Activated naive CD8-positive, alpha-beta T cell treated with anti-CD3 and anti-CD28 coated beads, Interleukin-2, amount 10 ng/mL, durations not matched to agents 7 days and 5 days (primary cell): ENCODE measurements around the gene PIK3CA. TPM values are rescaled to one million over a fixed set of nuclear protein-coding genes. Genes with fewer than 3 reads are reported as not detected.
"Not testable (repeated sequence)": the region's sequence is repeated elsewhere in the genome, so short reads cannot be mapped to it uniquely, and the experiment has no call there.

Source experiments
- ATAC-seq: fragments of 150-1000 bp; cut with Tn5 transposase; one replicate; pipeline ENCODE4 v1.10.0; 2021; ENCODE audit warnings: low read depth, moderate library complexity
- POLR2A ChIA-PET: fragments of 350-600 bp; sonication (Branson Sonifier 250); formaldehyde crosslinking; loops from one replicate; lab custom pipeline; 2021; ENCODE audit warnings: antibody characterized with exemption; lab: Charles Lee
- DNase-seq: peaks from one replicate; pipeline ENCODE4 v3.0.0; 2021
- H3K27ac Mint-ChIP-seq: one replicate; pipeline ENCODE4 v1.8.0; 2022; ENCODE audit warnings: mild to moderate bottlenecking, mixed read lengths
- H3K27me3 Mint-ChIP-seq: one replicate; pipeline ENCODE4 v1.8.0; 2022; ENCODE audit warnings: mild to moderate bottlenecking, moderate library complexity, mixed read lengths
- H3K36me3 Mint-ChIP-seq: one replicate; pipeline ENCODE4 v1.8.0; 2021; ENCODE audit warnings: mild to moderate bottlenecking, mixed read lengths
- H3K4me1 Mint-ChIP-seq: one replicate; pipeline ENCODE4 v1.8.0; 2021; ENCODE audit warnings: mixed read lengths
- H3K4me3 Mint-ChIP-seq: one replicate; pipeline ENCODE4 v1.8.0; 2022; ENCODE audit warnings: mild to moderate bottlenecking, moderate library complexity, mixed read lengths
- H3K9me3 Mint-ChIP-seq: one replicate; pipeline ENCODE4 v1.8.0; 2021; ENCODE audit warnings: mixed read lengths
- total RNA-seq, 2 experiments: library from RNA; stranded (reverse); gene quantifications; one replicate each; pipeline ENCODE4 v1.2.3, GENCODE V29; 2021

Gene PIK3CA
- total RNA-seq, 2 experiments from 2014 or later, result 23.0 to 28.6 TPM

GRCh38 chr3:179236669-179237301 lies 88.6 kb downstream of the PIK3CA start:
- ATAC-seq (peak; percentile 84), DNase-seq (no peak)
- Mint-ChIP-seq H3K9me3 (no peaks in the 10 kb centered on the region), H3K4me1 (peaks cover 6% of the 10 kb centered on the region), H3K4me3 (peak overlapping the region; percentile 0), H3K36me3 (peaks cover 18% of the 10 kb centered on the region), H3K27ac (no peak overlapping the region), H3K27me3 (no peaks in the 10 kb centered on the region)
- POLR2A ChIA-PET, result no interaction called here

GRCh38 chr3:179240299-179240698 lies 92.1 kb downstream of the PIK3CA start:
- POLR2A ChIA-PET, H3K4me3 Mint-ChIP-seq, H3K4me1 Mint-ChIP-seq, H3K27me3 Mint-ChIP-seq, H3K36me3 Mint-ChIP-seq, H3K9me3 Mint-ChIP-seq, H3K27ac Mint-ChIP-seq, DNase-seq, ATAC-seq: not testable (repeated sequence)

- H3K27me3 Mint-ChIP-seq, ATAC-seq, POLR2A ChIA-PET, H3K9me3 Mint-ChIP-seq, H3K4me1 Mint-ChIP-seq, H3K36me3 Mint-ChIP-seq, H3K4me3 Mint-ChIP-seq, H3K27ac Mint-ChIP-seq, DNase-seq: not testable (repeated sequence)
These were observed 94.7 kb downstream of the PIK3CA start for GRCh38 chr3:179242859-179243258.

- H3K9me3 Mint-ChIP-seq, result no peaks in the 10 kb centered on the region
These were observed 96.7 kb downstream of the PIK3CA start for GRCh38 chr3:179244878-179245277.

GRCh38 chr3:179247289-179248015 lies 99.3 kb downstream of the PIK3CA start:
- Mint-ChIP-seq H3K27me3 (no peaks in the 10 kb centered on the region), H3K4me1 (no peaks in the 10 kb centered on the region), H3K36me3 (peaks cover 16% of the 10 kb centered on the region), H3K4me3 (no peak overlapping the region), H3K9me3 (no peaks in the 10 kb centered on the region), H3K27ac (no peak overlapping the region)
- ATAC-seq, result no peak
- DNase-seq, result no peak
- POLR2A ChIA-PET, result no interaction called here

More at GRCh38 chr3:179244878-179245277, 96.7 kb downstream of the PIK3CA start:
- H3K27me3 Mint-ChIP-seq, result no peaks in the 10 kb centered on the region
- no peak for DNase-seq
- POLR2A ChIA-PET, result interaction anchor here (0.7 kb wide), 1 partner anchor 11 kb away, joined by 3 read pairs; no protein-coding TSS in a partner anchor
- no peak for ATAC-seq
- no peak overlapping the region for H3K4me3 Mint-ChIP-seq
- H3K4me1 Mint-ChIP-seq, result no peaks in the 10 kb centered on the region
- no peak overlapping the region for H3K27ac Mint-ChIP-seq
- H3K36me3 Mint-ChIP-seq, result peaks cover 10% of the 10 kb centered on the region

- Mint-ChIP-seq H3K36me3 (peaks cover 16% of the 10 kb centered on the region), H3K27me3 (no peaks in the 10 kb centered on the region), H3K4me1 (peaks cover 3% of the 10 kb centered on the region), H3K4me3 (no peak within 1 kb of the TSS), H3K27ac (no peak within 1 kb of the TSS), H3K9me3 (no peaks in the 10 kb centered on the region)
- DNase-seq (no peak), ATAC-seq (no peak)
- POLR2A ChIA-PET, result no interaction called here
These were observed 102.8 kb downstream of the PIK3CA start, which contains the start of gene KCNMB3 for GRCh38 chr3:179250803-179251476. KCNMB3 (minus strand) TSS chr3:179251114; CDS start chr3:179250990, 124 bp downstream.

GRCh38 chr3:179256813-179257212 lies 108.7 kb downstream of the PIK3CA start:
- POLR2A ChIA-PET, result no interaction called here
- DNase-seq (no peak), ATAC-seq (no peak)
- H3K9me3 Mint-ChIP-seq, result peaks cover 8% of the 10 kb centered on the region
- H3K27ac Mint-ChIP-seq, result no peak overlapping the region
- H3K4me1 Mint-ChIP-seq, result peaks cover 16% of the 10 kb centered on the region
- H3K4me3 Mint-ChIP-seq, result no peak overlapping the region
- H3K27me3 Mint-ChIP-seq, result peaks cover 5% of the 10 kb centered on the region
- peaks cover 13% of the 10 kb centered on the region for H3K36me3 Mint-ChIP-seq

- not testable (repeated sequence) for H3K9me3 Mint-ChIP-seq, H3K27me3 Mint-ChIP-seq, DNase-seq, H3K27ac Mint-ChIP-seq, ATAC-seq, H3K4me3 Mint-ChIP-seq
- Mint-ChIP-seq H3K36me3 (peaks cover 13% of the 10 kb centered on the region), H3K4me1 (peaks cover 16% of the 10 kb centered on the region)
- POLR2A ChIA-PET, result interaction anchor here (0.6 kb wide), 1 partner anchor 99 kb away, joined by 3 read pairs; no protein-coding TSS in a partner anchor
These were observed 109.6 kb downstream of the PIK3CA start for GRCh38 chr3:179257742-179258141.

GRCh38 chr3:179258820-179259219 lies 110.7 kb downstream of the PIK3CA start:
- DNase-seq (no peak), ATAC-seq (no peak)
- POLR2A ChIA-PET, result no interaction called here
- Mint-ChIP-seq H3K9me3 (peaks cover 8% of the 10 kb centered on the region), H3K27me3 (peaks cover 5% of the 10 kb centered on the region), H3K4me3 (no peak overlapping the region), H3K27ac (no peak overlapping the region), H3K4me1 (peaks cover 16% of the 10 kb centered on the region), H3K36me3 (peaks cover 13% of the 10 kb centered on the region)

- peaks cover 13% of the 10 kb centered on the region for H3K36me3 Mint-ChIP-seq
- ATAC-seq, H3K9me3 Mint-ChIP-seq, DNase-seq, H3K27me3 Mint-ChIP-seq: not testable (repeated sequence)
- peak overlapping the region; percentile 51 for H3K27ac Mint-ChIP-seq
- H3K4me1 Mint-ChIP-seq, result peaks cover 16% of the 10 kb centered on the region
- POLR2A ChIA-PET, result interaction anchor here (0.6 to 3.4 kb wide), 3 partner anchors 11 to 112 kb away, joined by 3 to 8 read pairs (median 6); partner anchors contain the start of gene PIK3CA
- H3K4me3 Mint-ChIP-seq, result peak overlapping the region; percentile 62
These were observed 112.0 kb downstream of the PIK3CA start for GRCh38 chr3:179259959-179260756.

- H3K36me3 Mint-ChIP-seq, result peaks cover 12% of the 10 kb centered on the region
- H3K27me3 Mint-ChIP-seq, result peaks cover 8% of the 10 kb centered on the region
- peak; percentile 98 for ATAC-seq
- H3K9me3 Mint-ChIP-seq, result peaks cover 8% of the 10 kb centered on the region
- peaks cover 14% of the 10 kb centered on the region for H3K4me1 Mint-ChIP-seq
- H3K4me3 Mint-ChIP-seq, result peak overlapping the region; percentile 78
- peak; percentile 84 for DNase-seq
- peak overlapping the region; percentile 51 for H3K27ac Mint-ChIP-seq
- POLR2A ChIA-PET, result interaction anchor here (0.6 to 3.4 kb wide), 4 partner anchors 12 to 113 kb away, joined by 3 to 8 read pairs (median 4); partner anchors contain the start of genes PIK3CA and ZNF639
These were observed 113.0 kb downstream of the PIK3CA start for GRCh38 chr3:179260949-179261765.

- Mint-ChIP-seq H3K9me3 (peaks cover 8% of the 10 kb centered on the region), H3K27ac (no peak overlapping the region), H3K4me3 (no peak overlapping the region), H3K27me3 (peaks cover 8% of the 10 kb centered on the region), H3K36me3 (peaks cover 12% of the 10 kb centered on the region), H3K4me1 (peaks cover 14% of the 10 kb centered on the region)
- ATAC-seq (no peak), DNase-seq (no peak)
- POLR2A ChIA-PET, result interaction anchor here (3.4 kb wide), 1 partner anchor 114 kb away, joined by 8 read pairs; no protein-coding TSS in a partner anchor
These were observed 115.0 kb downstream of the PIK3CA start for GRCh38 chr3:179263134-179263533.
